Panc1 (cell line): ENCODE results near the gene SMURF1. TPM values are rescaled to one million over a fixed set of nuclear protein-coding genes. Genes with fewer than 3 reads are reported as not detected.
A peak's percentile ranks its signal among the peaks of the same experiment; 100 is the strongest.

Experiments
- ATAC-seq: fragments of 200-7000 bp; cut with Tn5 transposase; 2 replicates; pipeline ENCODE4 v1.9.1; 2020; ENCODE audit warnings: mild to moderate bottlenecking, moderate library complexity
- BruUV-seq: library from RNA; stranded (reverse); fragments of 400-500 nt; replicated peaks from 2 replicates; lab custom pipeline; 2021; lab: Mats Ljungman, UMichigan
- CTCF ChIA-PET: fragments of 300-600 bp; sonication (Branson Sonifier 250); formaldehyde crosslinking; loops from one replicate; lab custom pipeline; 2022; ENCODE audit warnings: antibody characterized with exemption; lab: Charles Lee
- POLR2A ChIA-PET: fragments of 300-600 bp; sonication (Branson Sonifier 250); formaldehyde crosslinking; loops from one replicate; lab custom pipeline; 2022; ENCODE audit warnings: antibody characterized with exemption; lab: Charles Lee
- DNase-seq: peaks from one replicate; pipeline ENCODE4 v3.0.0-alpha.2; 2010; ENCODE audit warnings: low read depth, low spot score
- H3K27ac ChIP-seq: 2 replicates; pipeline ENCODE4 v1.5.1; 2011; ENCODE audit warnings: mild to moderate bottlenecking, low read length, inconsistent platforms
- H3K27me3 ChIP-seq: fragments of 200-500 bp; sonication (Bioruptor generic); 2 replicates; pipeline ENCODE4 v1.6.0; 2014; ENCODE audit warnings: low read length, inconsistent platforms; ENCODE audit not compliant: control insufficient read depth, insufficient read depth
- H3K36me3 ChIP-seq: fragments of 200-500 bp; sonication (Bioruptor generic); 2 replicates; pipeline ENCODE4 v1.5.1; 2014; ENCODE audit warnings: inconsistent platforms, mild to moderate bottlenecking, low read length, moderate library complexity; ENCODE audit not compliant: control insufficient read depth, insufficient read depth
- H3K4me1 ChIP-seq: 2 replicates; pipeline ENCODE4 v1.5.1; 2011; ENCODE audit warnings: inconsistent platforms, mild to moderate bottlenecking, low read length, moderate library complexity; ENCODE audit not compliant: control insufficient read depth, insufficient read depth
- H3K4me3 ChIP-seq, 2 experiments: 2 replicates each; pipeline ENCODE4 v1.5.1; 2011 to 2012; ENCODE audit warnings: low read depth in 2 of 2, low read length in 2 of 2, mild to moderate bottlenecking in 2 of 2, inconsistent platforms in 1 of 2, moderate library complexity in 1 of 2
- H3K9me3 ChIP-seq: fragments of 200-500 bp; sonication (Bioruptor generic); 2 replicates; pipeline ENCODE4 v1.5.1; 2014; ENCODE audit warnings: low read depth, mild to moderate bottlenecking, inconsistent platforms, low read length, moderate library complexity; ENCODE audit not compliant: control insufficient read depth, insufficient read depth
- CTCF ChIP-seq: fragments of 450-650 bp; IDR thresholded peaks from 2 replicates; pipeline ENCODE4 v1.5.1; 2017; ENCODE audit warnings: mild to moderate bottlenecking
- POLR2AphosphoS5 ChIP-seq: IDR thresholded peaks from 2 replicates; pipeline ENCODE4 v1.6.1; 2012; ENCODE audit warnings: mild to moderate bottlenecking, low read depth, low read length, moderate library complexity
- REST ChIP-seq, 2 experiments: IDR thresholded peaks; 2 replicates each; pipeline ENCODE4 v1.6.1; 2011 to 2012; ENCODE audit warnings: low read depth in 2 of 2, control low read depth in 1 of 2, low read length in 1 of 2, mild to moderate bottlenecking in 1 of 2, moderate library complexity in 1 of 2; ENCODE audit not compliant: insufficient read depth in 1 of 2
- SIN3A ChIP-seq: IDR thresholded peaks from 2 replicates; pipeline ENCODE4 v1.6.1; 2012; ENCODE audit warnings: low read depth, mild to moderate bottlenecking, low read length, moderate library complexity, borderline replicate concordance; ENCODE audit not compliant: insufficient read depth
- TCF7L2 ChIP-seq: IDR thresholded peaks from 2 replicates; pipeline ENCODE4 v1.6.1; 2011; ENCODE audit warnings: mild to moderate bottlenecking, low read depth, low read length, inconsistent platforms
- in situ Hi-C: cut with HindIII; loops from 2 replicates; pipeline ENCODE4 v1.10.0; 2016; ENCODE audit warnings: low sequenced_read_pairs, low pct_unique_long_range_greater_than_20kb
- intact Hi-C: fragments of 100-400 bp; cut with micrococcal nuclease; formaldehyde crosslinking; loops from one replicate; pipeline ENCODE4 v1.10.0; 2022; ENCODE audit not compliant: unreplicated experiment
- total RNA-seq: library from RNA; stranded (reverse); gene quantifications from one replicate; pipeline ENCODE4 v1.2.1, GENCODE V29; 2021; ENCODE audit not compliant: unreplicated experiment

Gene SMURF1
- total RNA-seq, 1 experiment from 2014 or later: 47.0 TPM

- in situ Hi-C loops (no loop called here), intact Hi-C loops (loop anchor here (10.0 kb wide), 1 partner anchor 82 kb away; no protein-coding TSS in a partner anchor)
- peaks cover 77% of the 10 kb centered on the region for H3K4me1 ChIP-seq
- ChIA-PET POLR2A (interaction anchor here (0.6 kb wide), 1 partner anchor 346 kb away, joined by 3 read pairs; the partner anchor contains the start of gene ZNF789), CTCF (no interaction called here)
- no peaks in the 10 kb centered on the region for H3K9me3 ChIP-seq
- DNase-seq: no peak
- no peaks in the 10 kb centered on the region for H3K36me3 ChIP-seq
- no peak for TF ChIP-seq POLR2AphosphoS5
- TF ChIP-seq CTCF: no peak
- no peak for TF ChIP-seq TCF7L2
- no peak for TF ChIP-seq REST (IDR thresholded peaks at IDR 0.05; ENCODE audit: insufficient read depth in 1 of 2, low read depth in 2 of 2, low read length in 1 of 2)
- no peak for TF ChIP-seq SIN3A
- no peaks in the 10 kb centered on the region for H3K27me3 ChIP-seq
- peak overlapping the region; percentile 5 to 43; a peak in 2 of 4 replicates for H3K4me3 ChIP-seq
- peak overlapping the region; percentile 74 for H3K27ac ChIP-seq
- peak; percentile 70 for ATAC-seq
- no TSS peak for BruUV-seq
Observed at GRCh38 chr7:99126921-99127553, 16.9 kb downstream of the SMURF1 start.

GRCh38 chr7:99125505-99125865 lies 18.4 kb downstream of the SMURF1 start:
- in situ Hi-C loops (no loop called here), intact Hi-C loops (loop anchor here (10.0 kb wide), 1 partner anchor 81 kb away; no protein-coding TSS in a partner anchor)
- DNase-seq (no peak), ATAC-seq (peak; percentile 49; the same call in 1 of the 2 replicates)
- Histone ChIP-seq H3K9me3 (no peaks in the 10 kb centered on the region), H3K4me1 (peaks cover 77% of the 10 kb centered on the region), H3K36me3 (no peaks in the 10 kb centered on the region), H3K27me3 (no peaks in the 10 kb centered on the region), H3K27ac (peak overlapping the region; percentile 74), H3K4me3 (no peak overlapping the region)
- POLR2A ChIA-PET: interaction anchor here (0.7 kb wide), 1 partner anchor 30 kb away, joined by 3 read pairs; no protein-coding TSS in a partner anchor
- no TSS peak for BruUV-seq
- CTCF ChIA-PET: no interaction called here
- no peak for TF ChIP-seq REST (IDR thresholded peaks at IDR 0.05; ENCODE audit: insufficient read depth in 1 of 2, low read depth in 2 of 2, low read length in 1 of 2)
- no peak for TF ChIP-seq SIN3A
- TF ChIP-seq TCF7L2: no peak
- no peak for TF ChIP-seq POLR2AphosphoS5
- TF ChIP-seq CTCF: no peak
